Liver (tissue), 9 donors: Measurements from ENCODE around the gene PPP3CA. TPM values are rescaled to one million over a fixed set of nuclear protein-coding genes. Genes with fewer than 3 reads are reported as not detected.

Experiments used
- DNase-seq: peaks from one replicate; pipeline ENCODE4 v3.0.0-alpha.2; 2017; ENCODE audit warnings: low spot score
- H3K27ac ChIP-seq, 2 donors: one replicate each; pipeline ENCODE4 v1.7.0; 2013; ENCODE audit warnings: inconsistent platforms in 2 of 2, low read length in 2 of 2, control low read depth in 1 of 2, low read depth in 1 of 2, mild to moderate bottlenecking in 1 of 2
- H3K27me3 ChIP-seq, 4 donors: one replicate each; pipeline versions ENCODE4 v1.6.1 to v1.7.0; 2013; ENCODE audit warnings: low read length in 3 of 4, inconsistent platforms in 1 of 4, mild to moderate bottlenecking in 1 of 4, moderate library complexity in 1 of 4; ENCODE audit not compliant: control insufficient read depth in 4 of 4, insufficient read depth in 4 of 4
- H3K36me3 ChIP-seq, 4 donors: one replicate each; pipeline versions ENCODE4 v1.6.1 to v1.7.0; 2013; ENCODE audit warnings: low read length in 3 of 4, mild to moderate bottlenecking in 3 of 4, low read depth in 1 of 4, moderate library complexity in 1 of 4; ENCODE audit not compliant: control insufficient read depth in 4 of 4, insufficient read depth in 3 of 4
- H3K4me1 ChIP-seq, 4 donors: one replicate each; pipeline versions ENCODE4 v1.6.1 to v1.7.0; 2013; ENCODE audit warnings: low read length in 3 of 4, mild to moderate bottlenecking in 3 of 4, moderate library complexity in 1 of 4; ENCODE audit not compliant: control insufficient read depth in 4 of 4, insufficient read depth in 4 of 4
- H3K4me3 ChIP-seq, 3 donors: one replicate each; pipeline versions ENCODE4 v1.6.1 to v1.7.0; 2013; ENCODE audit warnings: low read length in 3 of 3, control low read depth in 1 of 3, low read depth in 1 of 3, mild to moderate bottlenecking in 1 of 3
- H3K9ac ChIP-seq, 2 donors: one replicate each; pipeline ENCODE4 v1.7.0; 2013; ENCODE audit warnings: low read length in 2 of 2, mild to moderate bottlenecking in 2 of 2, moderate library complexity in 2 of 2, control low read depth in 1 of 2, low read depth in 1 of 2
- H3K9me3 ChIP-seq, 4 donors: one replicate each; pipeline versions ENCODE4 v1.6.1 to v1.7.0; 2013; ENCODE audit warnings: low read length in 3 of 4; ENCODE audit not compliant: control insufficient read depth in 4 of 4
- ATF3 ChIP-seq: IDR thresholded peaks from 2 replicates; pipeline ENCODE4 v1.6.1; 2016; ENCODE audit warnings: antibody characterized with exemption
- CTCF ChIP-seq: fragments of 150-350 bp; IDR thresholded peaks from 2 replicates; pipeline ENCODE4 v1.5.1; 2017; ENCODE audit warnings: improper control_type of control experiment, low read depth, low read length; ENCODE audit not compliant: missing input control
- EGR1 ChIP-seq, 2 donors: IDR thresholded peaks; 2 replicates each; pipeline ENCODE4 v1.6.1; 2016 to 2018; ENCODE audit warnings: antibody characterized with exemption in 2 of 2, low read depth in 2 of 2
- FOXA1 ChIP-seq: IDR thresholded peaks from 2 replicates; pipeline ENCODE4 v1.6.1; 2016; ENCODE audit warnings: antibody characterized with exemption
- FOXA2 ChIP-seq: IDR thresholded peaks from 2 replicates; pipeline ENCODE4 v1.6.1; 2016; ENCODE audit warnings: antibody characterized with exemption
- GABPA ChIP-seq, 2 donors: IDR thresholded peaks in 1 of 2; conservative IDR thresholded peaks in 1 of 2; 2 replicates each; pipeline ENCODE4 v1.6.1; 2016; ENCODE audit warnings: antibody characterized with exemption in 2 of 2, mild to moderate bottlenecking in 1 of 2, moderate library complexity in 1 of 2
- HNF4A ChIP-seq, 2 donors: conservative IDR thresholded peaks; 2 replicates each; pipeline ENCODE4 v1.6.1; 2016; ENCODE audit warnings: antibody characterized with exemption in 2 of 2, mild to moderate bottlenecking in 2 of 2
- HNF4G ChIP-seq: IDR thresholded peaks from 2 replicates; pipeline ENCODE4 v1.6.1; 2016; ENCODE audit warnings: antibody characterized with exemption
- JUND ChIP-seq, 2 donors: IDR thresholded peaks; 2 replicates each; pipeline ENCODE4 v1.6.1; 2016; ENCODE audit warnings: antibody characterized with exemption in 2 of 2
- MAX ChIP-seq: IDR thresholded peaks from 2 replicates; pipeline ENCODE4 v1.6.1; 2016; ENCODE audit warnings: antibody characterized with exemption
- NR2F2 ChIP-seq: IDR thresholded peaks from 2 replicates; pipeline ENCODE4 v1.6.1; 2016; ENCODE audit warnings: antibody characterized with exemption
- RAD21 ChIP-seq, 2 donors: IDR thresholded peaks; 2 replicates each; pipeline ENCODE4 v1.6.1; 2016; ENCODE audit warnings: antibody characterized with exemption in 2 of 2, mild to moderate bottlenecking in 2 of 2
- REST ChIP-seq: IDR thresholded peaks from 2 replicates; pipeline ENCODE4 v1.6.1; 2016; ENCODE audit warnings: antibody characterized with exemption, mild to moderate bottlenecking
- RXRA ChIP-seq, 2 donors: IDR thresholded peaks; 2 replicates each; pipeline ENCODE4 v1.6.1; 2017 to 2018; ENCODE audit warnings: antibody characterized with exemption in 2 of 2, mild to moderate bottlenecking in 1 of 2
- SP1 ChIP-seq: IDR thresholded peaks from 2 replicates; pipeline ENCODE4 v1.6.1; 2018; ENCODE audit warnings: antibody characterized with exemption, mild to moderate bottlenecking
- TAF1 ChIP-seq: conservative IDR thresholded peaks from 2 replicates; pipeline ENCODE4 v1.6.1; 2016; ENCODE audit warnings: antibody characterized with exemption, mild to moderate bottlenecking
- YY1 ChIP-seq: IDR thresholded peaks from 2 replicates; pipeline ENCODE4 v1.6.1; 2016; ENCODE audit warnings: antibody characterized with exemption, mild to moderate bottlenecking
- ZBTB33 ChIP-seq: IDR thresholded peaks from 2 replicates; pipeline ENCODE4 v1.6.1; 2016; ENCODE audit warnings: antibody characterized with exemption
- WGBS: extraction: QIAGEN DNeasy Blood & Tissue Kit; methylation state at CpG from one replicate; pipeline ENCODE4 v1.1.7; 2013; 5-methylcytosine and 5-hydroxymethylcytosine counted together
- polyA plus RNA-seq, 2 donors: library from polyadenylated mRNA; stranded (reverse) in 1 of 2; unstranded in 1 of 2; fragments of 200-250 nt in 1 of 2; fragments of >200 nt in 1 of 2; fragmentation: Nextera tagmentation in 1 of 2; extraction: Ambion mirVana in 1 of 2; gene quantifications; one replicate each; pipeline versions ENCODE4 v1.2.1 to v1.2.3, GENCODE V29; 2013 to 2015
- total RNA-seq, 2 donors: library from RNA; depleted of rRNA; stranded (reverse); fragments of >200 nt; gene quantifications; one replicate each; pipeline ENCODE4 v1.2.3, GENCODE V29; 2014
- donor health status: healthy.
- donor health status: healthy.
- donor health status: healthy.
- donor health status: healthy.
- donor health status: healthy.

PPP3CA gene
- total and polyA plus RNA-seq, 4 donors, result 3.6 to 18.2 (median 14.2) TPM

GRCh38 chr4:101292901-101293300 is 54.4 kb downstream of the PPP3CA start (continued):
- TF ChIP-seq CTCF (no peak), RAD21 (IDR thresholded peaks at IDR 0.05) (no peak), GABPA (IDR thresholded peaks at IDR 0.05 in 1 of 2, conservative IDR thresholded peaks at IDR 0.05 in 1 of 2) (no peak), JUND (IDR thresholded peaks at IDR 0.05) (no peak), NR2F2 (no peak), SP1 (no peak)

- WGBS, result 80% methylated on average over 4 of the region's 4 CpGs
- peaks cover 0 to 2% (median 0%) of the 10 kb centered on the region in 4 donors for H3K4me1 ChIP-seq
Measured at GRCh38 chr4:101292214-101292613, 55.1 kb downstream of the PPP3CA start.

More at GRCh38 chr4:101292214-101292613, 55.1 kb downstream of the PPP3CA start:
- Histone ChIP-seq H3K9me3 (no peaks in the 10 kb centered on the region), H3K4me3 (no peak overlapping the region), H3K27me3 (no peaks in the 10 kb centered on the region), H3K27ac (no peak overlapping the region), H3K9ac (no peak overlapping the region), H3K36me3 (no peaks in the 10 kb centered on the region)
- TF ChIP-seq FOXA2 (no peak), YY1 (no peak), GABPA (IDR thresholded peaks at IDR 0.05 in 1 of 2, conservative IDR thresholded peaks at IDR 0.05 in 1 of 2) (no peak), EGR1 (IDR thresholded peaks at IDR 0.05; ENCODE audit: low read depth in 2 of 2) (no peak), REST (no peak), FOXA1 (no peak), HNF4A (conservative IDR thresholded peaks at IDR 0.05) (no peak), CTCF (no peak), RAD21 (IDR thresholded peaks at IDR 0.05) (no peak), ZBTB33 (no peak), SP1 (no peak), TAF1 (no peak), JUND (IDR thresholded peaks at IDR 0.05) (no peak), NR2F2 (no peak), ATF3 (no peak), HNF4G (no peak), MAX (no peak), RXRA (IDR thresholded peaks at IDR 0.05) (no peak)
- no peak for DNase-seq
